Left kidney (tissue), 2 donors: ENCODE results near the gene GPRIN3. TPM values are rescaled to one million over a fixed set of nuclear protein-coding genes. Genes with fewer than 3 reads are reported as not detected.
A peak's percentile ranks its signal among the peaks of the same experiment; 100 is the strongest.
"Not testable (repeated sequence)": the region's sequence is repeated elsewhere in the genome, so short reads cannot be mapped to it uniquely, and the experiment has no call there.

Experiments
- DNase-seq: peaks from one replicate; pipeline ENCODE4 v3.0.0-alpha.2; 2013
- polyA plus RNA-seq: library from polyadenylated mRNA; unstranded; fragments of 120-200 nt; gene quantifications from one replicate; pipeline ENCODE4 v1.2.1, GENCODE V29; 2013; ENCODE audit not compliant: insufficient read length

GPRIN3 gene
- polyA plus RNA-seq, 1 donor: 8.6 TPM

DNA sequence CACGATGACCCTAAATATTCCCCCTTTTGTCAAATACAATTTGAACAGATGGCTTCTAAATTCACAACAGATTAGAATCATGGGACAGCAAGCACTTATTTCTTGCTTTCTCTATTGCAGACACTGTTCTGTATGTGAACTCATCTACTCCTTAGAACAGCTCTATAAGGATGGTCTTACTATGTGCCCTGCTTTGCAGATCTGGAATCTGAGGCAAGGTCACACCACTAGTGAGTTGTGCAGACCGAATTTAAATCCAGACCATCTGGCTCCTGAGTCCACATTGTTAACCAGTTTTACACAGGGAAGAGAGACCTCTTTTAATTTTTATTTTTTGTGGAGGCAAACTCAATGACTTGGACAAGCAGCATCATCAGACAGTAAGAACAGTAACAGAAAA is 50.2 kb downstream of the GPRIN3 start:
- DNase-seq: no peak

DNA sequence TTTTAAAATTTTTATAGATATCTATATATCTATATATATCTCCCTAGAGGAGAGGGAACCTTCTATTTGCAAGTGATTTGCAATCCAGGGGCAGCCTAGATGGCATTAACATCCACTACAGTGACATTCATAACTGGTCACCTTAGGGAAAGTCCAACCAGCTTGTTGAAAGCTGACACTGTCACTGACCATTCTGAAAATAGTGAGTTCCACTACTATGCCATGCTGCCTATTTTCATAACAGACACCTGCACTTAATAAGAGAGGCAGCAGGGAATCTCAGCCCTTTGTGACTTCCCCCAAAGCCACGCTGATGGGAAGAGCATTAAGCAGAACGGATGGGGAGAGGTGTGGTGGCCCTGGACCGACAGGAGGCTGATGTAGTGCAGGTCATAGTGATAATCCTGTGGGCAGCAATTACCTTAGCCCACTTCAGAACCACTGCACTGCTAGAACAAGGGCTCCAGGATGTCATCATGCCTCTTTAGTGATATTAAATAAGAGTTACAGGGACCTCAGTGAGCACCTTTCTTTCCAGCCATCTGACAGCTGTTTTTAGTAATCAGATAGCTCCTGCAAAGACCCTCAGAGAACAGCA is 51.3 kb downstream of the GPRIN3 start:
- no peak for DNase-seq

DNA sequence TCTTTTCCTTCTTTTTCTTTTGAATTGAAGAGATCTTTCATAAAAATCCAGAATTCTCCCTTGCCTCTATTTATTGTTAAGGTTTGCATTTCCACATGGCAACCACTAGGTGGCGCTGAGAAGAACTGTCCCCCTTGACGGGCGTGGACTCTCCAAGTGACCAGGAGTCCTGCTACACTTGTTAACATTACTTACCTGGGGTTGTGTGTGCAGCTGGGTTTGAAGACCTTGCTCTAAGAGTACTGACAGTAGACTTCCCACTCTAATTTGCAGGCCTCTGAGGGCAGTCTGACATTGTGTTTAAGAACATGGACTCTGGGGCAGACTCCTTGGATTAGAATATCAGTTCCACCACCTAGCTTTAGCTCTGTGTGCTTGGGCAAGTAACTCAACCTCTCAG is 52.8 kb downstream of the GPRIN3 start:
- DNase-seq: no peak

DNA sequence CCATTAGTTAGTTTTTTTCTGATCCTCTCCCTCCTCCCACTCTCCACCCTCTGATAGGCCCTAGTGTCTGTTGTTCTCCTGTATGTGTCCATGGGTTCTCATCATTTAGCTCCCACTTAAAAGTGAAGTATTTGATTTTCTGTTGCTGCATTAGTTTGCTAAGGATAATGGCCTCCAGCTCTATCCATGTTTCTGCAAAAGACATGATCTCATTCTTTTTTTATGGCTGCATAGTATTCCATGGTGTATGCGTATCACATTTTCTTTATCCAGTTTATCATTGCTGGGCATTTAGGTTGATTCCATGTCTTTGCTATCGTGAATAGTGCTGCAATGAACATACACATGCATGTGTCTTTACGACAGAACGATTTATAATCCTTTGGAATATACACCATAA is 53.3 kb downstream of the GPRIN3 start:
- not testable (repeated sequence) for DNase-seq

DNA sequence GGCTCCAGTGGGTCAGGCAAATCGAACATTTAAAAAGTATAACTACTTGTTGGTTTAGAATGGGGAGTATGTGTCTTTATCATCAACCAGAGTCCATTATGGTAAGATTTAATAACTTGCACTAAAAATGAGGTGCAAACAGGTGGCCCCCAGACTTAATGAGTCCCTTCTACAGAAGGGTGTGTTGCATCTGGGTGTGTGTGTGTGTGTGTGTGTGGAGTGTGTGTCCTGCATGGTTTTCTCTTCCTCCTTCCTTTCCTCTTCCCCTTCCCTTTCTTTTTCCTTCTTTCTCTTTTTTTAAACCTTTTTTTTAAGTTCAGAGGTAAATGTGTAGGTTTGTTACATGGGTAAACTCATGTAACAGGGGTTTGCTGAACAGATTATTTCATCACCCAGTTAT is 53.7 kb downstream of the GPRIN3 start:
- DNase-seq: no peak

DNA sequence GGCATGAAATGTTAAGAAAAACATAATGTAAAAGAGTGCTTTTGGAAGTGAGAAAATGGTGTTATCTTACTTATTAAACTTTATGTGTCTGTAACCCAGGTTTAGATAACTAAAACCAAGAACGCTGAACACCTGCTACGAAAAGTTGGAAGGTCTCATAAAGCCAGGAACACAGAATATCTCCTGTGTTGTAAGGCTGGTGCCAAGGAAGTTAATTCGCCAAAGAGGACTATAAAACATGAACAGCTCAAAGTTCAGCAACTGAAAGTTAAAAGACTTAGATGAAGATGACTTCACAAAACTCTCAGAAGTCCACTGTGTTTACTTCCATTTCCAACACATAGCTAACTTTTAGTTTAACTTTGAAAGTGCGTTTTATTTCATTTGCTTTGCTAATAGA is 54.3 kb downstream of the GPRIN3 start:
- DNase-seq: no peak

DNA sequence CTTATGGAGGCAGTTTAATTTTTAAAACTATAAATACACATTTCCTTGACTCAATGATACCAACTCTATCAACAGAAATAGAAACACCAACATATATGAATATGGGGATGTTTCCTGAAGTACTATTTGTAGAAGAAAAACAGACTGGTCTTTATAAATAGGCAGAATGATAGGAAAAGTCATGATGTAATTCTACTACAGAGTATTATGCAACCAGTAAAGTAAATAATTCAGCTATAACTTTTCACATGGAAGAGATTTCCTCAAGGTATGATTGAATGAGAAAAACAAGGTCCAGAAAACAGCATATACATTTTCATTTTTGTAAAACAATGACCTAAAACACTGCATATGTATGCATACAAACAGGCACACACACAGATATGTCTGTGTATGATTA is 56.2 kb downstream of the GPRIN3 start:
- DNase-seq: no peak

DNA sequence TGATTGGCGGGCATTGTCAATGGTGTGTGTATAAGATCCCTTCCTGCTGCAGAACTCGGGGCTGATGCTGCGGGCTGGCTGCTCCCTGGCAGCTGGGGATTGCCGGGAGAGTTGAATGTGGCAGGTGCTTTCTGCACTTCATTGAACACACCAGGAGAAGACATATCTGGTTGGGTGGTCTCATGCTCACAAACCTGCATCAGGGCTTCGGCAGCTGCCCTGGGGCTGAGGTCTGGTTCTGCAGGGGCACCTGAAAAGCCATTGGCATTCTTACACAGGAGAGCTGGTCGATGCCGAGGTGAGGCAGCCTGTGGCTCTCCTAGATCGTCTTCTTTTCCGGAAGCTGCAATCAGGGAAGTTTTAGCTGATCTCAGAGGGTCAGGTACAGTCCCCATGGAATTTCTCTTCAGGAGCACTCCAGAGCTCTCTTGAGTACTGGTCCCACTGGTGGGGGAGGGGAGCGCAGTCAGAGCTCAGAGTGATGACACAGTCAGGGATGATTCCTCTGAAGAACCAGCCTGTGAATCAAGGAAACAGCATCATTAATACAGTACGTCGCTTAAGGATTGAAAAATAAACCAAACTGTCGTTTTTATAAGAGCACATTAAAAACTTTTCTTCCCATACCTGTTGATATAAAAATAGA is 57.8 kb downstream of the GPRIN3 start:
- DNase-seq: no peak

DNA sequence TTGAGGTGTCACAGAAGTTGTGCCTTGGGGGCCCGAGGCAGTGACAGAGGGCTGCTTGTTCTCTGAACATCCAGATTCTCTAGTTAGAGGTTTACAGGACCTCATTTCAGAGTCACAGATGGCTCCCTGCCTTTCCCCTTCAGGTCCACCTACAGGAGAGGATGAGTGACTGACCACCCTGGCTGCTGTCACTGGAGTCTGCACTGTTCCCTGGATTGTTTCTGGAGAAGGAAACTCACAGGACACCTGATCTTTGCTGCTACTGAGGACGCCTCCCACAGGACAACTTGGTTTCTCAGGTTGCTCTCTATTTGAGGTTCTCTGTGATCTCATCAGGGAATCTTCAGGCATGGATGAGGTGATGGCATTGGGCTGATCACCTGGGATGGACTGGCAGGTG is 58.3 kb downstream of the GPRIN3 start:
- DNase-seq: no peak

DNA sequence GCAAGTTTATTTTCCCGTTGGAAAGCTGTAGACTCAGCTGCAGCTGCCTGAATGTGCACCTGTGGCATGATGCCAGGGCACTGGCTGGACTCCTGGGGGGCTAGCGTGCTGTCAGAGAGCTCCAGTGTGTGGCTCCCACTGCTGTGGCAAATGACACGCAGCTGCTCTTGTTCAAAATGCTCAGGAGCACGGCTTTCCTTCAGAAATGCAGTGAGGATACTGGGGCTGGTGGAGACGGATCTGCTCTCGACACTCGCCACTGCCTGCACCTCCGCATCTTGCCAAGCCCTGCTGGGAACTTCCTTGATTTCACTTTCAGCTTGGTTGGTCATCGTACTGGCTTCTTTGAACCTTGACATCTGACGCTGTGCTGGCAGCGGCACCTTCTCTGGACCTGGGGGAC is 58.7 kb downstream of the GPRIN3 start:
- DNase-seq: no peak

DNA sequence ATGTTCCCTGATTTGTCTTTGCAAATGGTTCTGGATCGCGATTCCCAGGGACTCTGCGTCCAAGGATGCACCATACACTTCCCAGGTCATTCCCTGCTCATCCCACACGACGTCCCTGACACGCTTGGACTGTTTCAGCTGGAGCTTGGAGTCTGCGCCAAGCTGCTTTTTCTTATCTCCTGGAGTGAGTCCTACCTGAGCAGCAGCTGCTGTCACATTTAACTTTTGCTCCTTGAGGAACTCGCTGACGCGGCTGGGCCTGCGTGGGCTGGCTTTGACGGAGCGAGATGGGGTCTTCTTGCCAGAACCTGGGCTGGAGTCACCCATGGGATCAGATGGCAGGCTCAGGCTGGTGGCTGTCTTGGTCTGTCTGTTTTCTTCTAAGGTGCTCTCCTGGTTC is 59.6 kb downstream of the GPRIN3 start:
- DNase-seq: no peak

DNA sequence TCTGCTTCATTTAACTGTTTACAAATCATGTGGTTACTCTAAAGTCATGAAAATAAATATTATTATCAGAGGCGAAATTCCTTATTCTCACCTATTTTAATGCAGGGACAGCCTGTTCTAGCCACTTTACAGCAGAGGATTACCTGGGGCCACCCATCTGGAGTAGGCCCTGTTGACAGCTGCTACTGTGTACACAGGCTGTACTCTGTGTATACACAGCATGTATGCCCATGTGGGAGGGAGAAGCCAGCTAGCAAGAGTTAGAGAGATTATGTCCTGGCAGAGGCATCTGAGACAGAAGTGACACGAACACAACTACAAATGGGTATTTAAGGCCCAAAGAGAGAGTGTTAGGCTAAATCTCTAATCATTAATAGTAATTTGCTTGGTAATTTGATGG is 62.1 kb downstream of the GPRIN3 start:
- no peak for DNase-seq

DNA sequence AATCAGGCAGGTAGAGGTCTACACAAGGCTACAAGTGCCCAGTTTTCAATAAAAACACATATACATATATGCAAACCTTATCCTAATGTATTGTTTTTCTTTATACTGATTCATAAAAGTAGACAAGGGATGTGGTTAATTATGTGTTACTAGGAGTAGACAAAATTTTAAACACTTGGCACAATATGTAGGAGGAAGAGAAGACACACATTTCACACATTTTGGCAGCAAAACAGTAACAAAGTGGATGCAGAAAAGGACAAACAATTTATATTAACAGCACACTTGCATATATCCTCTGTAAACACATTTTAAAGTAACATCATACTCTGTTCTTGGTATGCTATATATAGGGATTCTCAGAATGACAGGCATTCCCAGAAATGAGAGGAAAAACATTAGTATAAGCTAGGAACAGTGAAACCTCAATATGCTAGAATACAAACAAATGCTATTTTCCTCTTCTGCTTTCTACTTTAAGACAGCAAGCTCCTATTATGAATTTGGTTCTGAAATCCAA is 63.8 kb downstream of the GPRIN3 start:
- no peak for DNase-seq

DNA sequence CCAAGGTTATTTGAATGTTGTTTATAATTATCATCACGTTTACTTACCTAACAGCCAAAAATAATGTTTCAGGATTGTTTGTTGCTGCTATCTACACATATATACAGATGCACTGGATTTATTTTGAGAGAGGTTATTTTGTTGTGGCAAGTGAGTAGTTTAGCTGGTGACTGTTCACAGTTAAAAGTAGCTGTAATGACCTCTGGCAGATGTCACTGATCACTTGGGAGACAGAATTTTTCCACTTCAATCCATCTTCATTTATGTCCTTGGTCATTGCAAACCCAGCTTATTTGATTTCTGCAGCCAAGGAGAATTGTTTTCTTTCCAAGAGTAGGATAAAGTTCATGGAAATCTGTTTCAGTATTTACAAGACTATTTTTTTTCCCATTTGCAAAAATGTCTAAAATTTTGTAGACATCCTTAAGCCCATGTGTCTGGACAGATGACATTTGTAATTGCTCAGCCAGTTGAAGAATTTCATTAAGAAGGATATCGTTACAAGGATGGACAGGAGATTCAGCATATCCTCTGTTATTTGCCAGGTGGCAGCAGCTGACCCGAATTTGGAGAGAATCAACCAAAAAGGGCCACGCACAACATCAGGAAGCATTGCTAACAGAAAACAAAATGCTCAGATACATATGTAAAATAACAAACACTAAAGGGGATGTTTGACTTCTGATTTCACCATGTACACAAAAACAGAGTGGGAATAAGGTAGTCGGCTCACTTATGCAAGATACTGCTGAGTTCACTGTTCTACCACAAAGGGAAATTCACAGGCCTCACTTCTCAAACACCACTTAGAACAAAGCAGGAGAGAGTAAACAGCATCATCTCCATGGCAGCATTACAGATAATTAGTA is 64.5 kb downstream of the GPRIN3 start:
- no peak for DNase-seq

DNA sequence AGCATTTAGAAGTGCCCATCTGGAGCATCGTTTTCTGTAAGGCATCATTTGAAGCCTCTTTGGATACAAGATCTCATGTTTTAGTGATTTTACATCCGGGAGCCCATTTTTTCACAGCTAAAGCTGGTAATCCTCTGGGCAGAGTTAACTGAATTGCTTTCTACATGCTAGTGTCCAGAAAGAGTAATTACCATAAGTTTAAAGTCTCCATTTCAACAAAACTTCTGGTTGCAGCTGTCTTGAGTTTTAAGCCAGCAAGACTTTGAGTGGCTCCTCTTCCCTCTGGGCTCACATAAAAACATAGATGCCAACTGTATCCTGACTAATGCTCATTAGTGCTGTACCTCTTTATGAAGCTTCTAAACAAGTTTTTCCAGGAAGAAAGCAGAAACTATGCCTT is 65.4 kb downstream of the GPRIN3 start:
- DNase-seq: no peak

DNA sequence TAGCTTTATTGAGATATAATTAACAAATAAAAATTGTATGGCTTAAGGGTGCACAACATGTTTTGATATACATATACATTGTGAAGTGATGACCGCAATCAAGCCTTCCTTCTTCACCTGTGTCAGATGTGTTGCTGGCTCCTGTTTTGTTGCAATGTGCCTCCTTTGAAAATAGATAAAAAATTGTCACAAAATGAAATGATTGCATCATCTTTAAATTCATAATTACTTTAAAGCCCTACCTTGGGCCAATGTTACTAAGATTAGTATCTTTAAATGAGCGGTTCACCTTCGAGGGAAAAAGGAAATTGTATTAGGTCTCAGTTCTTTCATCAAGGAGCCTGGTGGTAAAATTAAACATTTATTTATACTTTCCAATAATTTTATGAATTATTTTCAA is 77.3 kb downstream of the GPRIN3 start:
- DNase-seq: no peak

DNA sequence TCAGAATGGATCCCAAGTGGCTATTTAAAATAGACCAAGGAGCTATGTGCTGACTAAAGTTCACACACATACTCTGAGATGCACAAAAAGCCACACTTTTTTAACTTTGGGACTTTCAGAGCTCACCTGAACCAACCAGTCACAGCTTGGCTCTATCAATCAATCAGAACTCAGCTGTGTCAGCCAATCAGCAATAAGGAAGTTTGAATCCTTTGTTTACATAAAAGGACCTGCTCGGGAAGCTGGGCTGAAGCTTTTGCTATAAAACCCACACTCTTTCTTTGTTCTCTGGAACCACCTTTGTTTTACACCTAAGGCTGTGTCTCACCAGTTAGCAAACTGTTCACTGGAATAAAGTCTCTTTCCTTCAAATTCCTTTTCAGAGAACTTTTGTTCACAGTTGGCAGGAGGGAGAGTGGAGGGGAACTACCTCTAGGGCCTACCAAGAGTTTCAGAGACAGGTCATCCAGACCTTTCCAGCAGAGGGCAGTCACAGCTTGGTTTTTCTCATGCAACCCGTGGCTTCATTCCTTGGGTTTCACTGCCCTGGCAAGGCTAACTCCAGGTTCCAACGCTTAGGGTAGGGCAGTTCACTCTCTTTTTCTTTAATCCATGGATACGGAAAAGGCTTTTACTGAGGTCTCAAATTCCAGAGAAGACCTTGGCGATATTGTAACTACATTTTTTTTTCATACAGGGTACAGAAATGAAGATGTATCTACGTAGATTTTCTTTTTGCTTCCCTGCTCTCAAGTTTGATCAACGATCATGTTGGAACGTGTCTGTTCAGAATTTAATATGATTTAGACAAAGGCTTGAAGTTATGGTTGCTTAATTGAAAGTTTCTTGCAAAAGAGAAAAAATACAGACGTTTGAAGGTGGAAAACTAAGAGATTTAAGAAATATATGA is 80.7 kb downstream of the GPRIN3 start:
- DNase-seq: peak; percentile 88

DNA sequence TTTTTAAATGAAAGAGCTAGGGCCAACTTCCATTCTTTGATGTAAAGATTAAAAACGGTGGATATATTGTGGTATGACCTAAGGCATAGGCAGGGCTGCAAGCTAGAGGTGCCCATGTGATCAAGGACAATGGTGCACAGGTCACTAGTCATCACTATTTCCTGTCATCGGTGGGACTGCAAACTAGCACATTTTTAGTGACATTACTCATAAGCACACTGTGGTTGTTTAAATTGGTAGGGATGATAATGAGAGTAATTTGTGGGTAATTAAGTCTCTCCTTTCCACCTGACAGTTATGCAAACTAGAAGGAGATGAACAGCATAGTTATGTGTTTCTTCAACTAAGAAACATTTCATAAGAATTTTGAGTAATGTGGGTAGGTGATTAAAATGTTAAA is 85.4 kb downstream of the GPRIN3 start:
- no peak for DNase-seq

DNA sequence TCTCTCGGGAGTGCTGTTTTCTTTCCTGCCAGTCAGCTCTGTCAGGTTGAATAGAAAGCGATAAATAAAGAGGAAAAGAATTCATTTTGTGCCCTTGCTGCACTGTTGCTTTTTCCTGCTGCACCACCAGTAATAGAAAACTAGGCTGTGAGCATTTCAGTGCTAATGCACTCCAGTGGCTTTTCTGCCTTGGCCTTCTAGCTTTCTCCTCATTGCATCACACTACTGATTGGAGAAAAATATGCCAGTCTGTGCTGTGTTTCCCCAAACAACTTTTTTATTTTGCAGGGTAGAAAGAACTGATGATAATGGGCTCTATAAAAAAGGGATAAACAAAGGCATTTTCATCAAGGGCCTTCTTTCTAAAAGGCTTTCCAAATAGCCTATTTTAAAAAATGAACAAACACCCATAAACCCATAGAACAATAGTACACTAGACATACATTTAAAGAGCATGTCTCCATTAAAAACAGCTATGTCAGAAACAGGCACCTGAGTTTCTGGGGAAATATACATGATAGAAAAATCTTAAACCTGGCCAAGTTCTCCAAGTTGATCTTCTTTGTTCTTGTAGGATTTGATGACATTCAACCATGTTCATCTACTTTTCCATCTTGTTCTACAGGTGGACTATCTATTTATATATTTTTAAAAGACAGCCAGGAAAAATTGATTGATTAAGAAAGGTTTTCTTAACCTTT is 86.3 kb downstream of the GPRIN3 start:
- no peak for DNase-seq

DNA sequence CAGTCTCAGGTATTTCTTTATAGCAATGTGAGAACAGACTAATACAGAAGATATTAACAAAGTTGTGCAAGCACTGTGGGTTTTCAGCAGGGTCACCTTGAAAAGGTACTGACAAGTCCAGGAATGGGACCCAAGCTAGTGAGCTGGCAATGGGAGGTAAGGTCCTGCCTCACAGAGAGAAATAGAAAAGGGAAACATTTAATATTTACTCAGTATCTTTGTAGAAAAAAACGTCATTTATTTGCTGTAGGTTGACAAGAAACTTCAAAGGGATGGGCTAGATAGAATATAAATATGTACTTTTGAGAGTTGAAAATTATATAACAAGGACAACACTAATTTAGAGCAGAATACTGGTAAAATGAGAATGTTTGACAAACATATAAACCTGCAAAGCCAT is 89.0 kb downstream of the GPRIN3 start:
- DNase-seq: no peak

DNA sequence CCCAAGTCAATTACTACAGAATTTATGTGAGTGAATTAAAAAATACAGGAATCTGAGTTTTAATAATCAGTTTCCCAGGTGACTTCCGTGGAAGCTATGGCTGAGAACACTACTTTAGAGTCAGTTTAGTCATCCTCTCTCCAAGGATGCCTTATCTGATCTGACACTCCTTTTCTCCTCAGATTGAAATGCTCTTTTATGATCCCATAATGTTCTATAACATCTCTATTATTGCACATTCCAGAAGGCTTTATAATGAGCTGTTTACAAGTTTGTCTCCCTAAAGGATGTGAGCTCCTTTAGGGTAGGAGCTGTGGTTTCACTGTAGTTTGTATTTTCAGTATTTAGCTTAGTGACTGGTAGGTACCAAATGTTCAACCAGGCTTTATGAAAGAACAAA is 90.0 kb downstream of the GPRIN3 start:
- DNase-seq: no peak

DNA sequence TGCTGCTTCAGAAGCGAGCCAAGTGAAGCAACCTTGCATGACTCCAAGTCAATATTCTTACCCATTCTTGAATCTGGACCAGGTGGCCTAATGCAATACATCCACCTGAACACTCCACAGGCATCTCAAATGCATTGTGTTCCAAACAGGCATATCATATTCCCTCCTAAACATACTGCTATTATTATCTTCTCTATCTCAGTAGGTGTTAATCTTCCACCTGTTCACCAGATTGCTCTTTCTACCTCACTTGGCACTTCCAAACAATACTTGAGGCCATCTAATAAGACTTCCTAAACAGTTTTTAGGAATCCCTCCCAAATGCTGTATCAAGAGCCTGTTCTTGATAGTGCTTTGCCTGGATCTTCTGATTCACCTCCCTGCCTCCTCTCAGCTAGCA is 90.7 kb downstream of the GPRIN3 start:
- DNase-seq: no peak
